Vagina (tissue), 2 donors: ENCODE results near the gene ANKRD29. TPM values are rescaled to one million over a fixed set of nuclear protein-coding genes. Genes with fewer than 3 reads are reported as not detected.

Experiments
- DNase-seq, 2 donors: peaks; one replicate each; pipeline ENCODE4 v3.0.0-alpha.2; 2017; ENCODE audit errors: extremely low spot score in 2 of 2
- H3K27ac ChIP-seq: fragments of 200-600 bp; sonication (generic); one replicate; pipeline ENCODE4 v1.5.1; 2019
- H3K27me3 ChIP-seq: fragments of 200-600 bp; sonication (generic); one replicate; pipeline ENCODE4 v1.5.1; 2019
- H3K36me3 ChIP-seq, 2 donors: fragments of 200-600 bp; sonication (generic); one replicate each; pipeline ENCODE4 v1.5.1; 2017 to 2019
- H3K4me1 ChIP-seq: fragments of 200-600 bp; sonication (generic); one replicate; pipeline ENCODE4 v1.5.1; 2019
- H3K4me3 ChIP-seq, 2 donors: fragments of 200-600 bp; sonication (generic); 1 replicate in 1 of 2; 2 replicates in 1 of 2; pipeline ENCODE4 v1.5.1; 2016 to 2019
- H3K9me3 ChIP-seq: fragments of 200-600 bp; sonication (generic); one replicate; pipeline ENCODE4 v1.5.1; 2019
- CTCF ChIP-seq, 3 experiments: fragments of 450-650 bp in 2 of 3; fragments of 200-600 bp in 1 of 3; sonication (generic) in 1 of 3; IDR thresholded peaks; one replicate each; pipeline ENCODE4 v1.5.1; 2017 to 2019; ENCODE audit warnings: antibody characterized with exemption in 3 of 3, mild to moderate bottlenecking in 2 of 3, moderate library complexity in 2 of 3
- POLR2A ChIP-seq, 2 donors: fragments of 450-650 bp; IDR thresholded peaks; one replicate each; pipeline ENCODE4 v1.6.1; 2017; ENCODE audit warnings: antibody characterized with exemption in 2 of 2, mild to moderate bottlenecking in 2 of 2, moderate library complexity in 2 of 2
- POLR2AphosphoS5 ChIP-seq, 2 donors: sonication (generic); formaldehyde crosslinking; IDR thresholded peaks; one replicate each; pipeline ENCODE4 v1.9.0; 2017; ENCODE audit warnings: antibody characterized with exemption in 2 of 2, mild to moderate bottlenecking in 2 of 2, low read depth in 1 of 2; ENCODE audit not compliant: insufficient read depth in 1 of 2
- intact Hi-C: fragments of 100-400 bp; cut with DNase I; formaldehyde crosslinking; loops from one replicate; pipeline ENCODE4 v1.15.1; 2023
- total RNA-seq: library from RNA; depleted of rRNA; stranded (reverse); fragments of >200 nt; gene quantifications from one replicate; pipeline ENCODE4 v1.2.3, GENCODE V29; 2016

Gene ANKRD29, protein sequence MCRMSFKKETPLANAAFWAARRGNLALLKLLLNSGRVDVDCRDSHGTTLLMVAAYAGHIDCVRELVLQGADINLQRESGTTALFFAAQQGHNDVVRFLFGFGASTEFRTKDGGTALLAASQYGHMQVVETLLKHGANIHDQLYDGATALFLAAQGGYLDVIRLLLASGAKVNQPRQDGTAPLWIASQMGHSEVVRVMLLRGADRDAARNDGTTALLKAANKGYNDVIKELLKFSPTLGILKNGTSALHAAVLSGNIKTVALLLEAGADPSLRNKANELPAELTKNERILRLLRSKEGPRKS
- total RNA-seq = 32.9 TPM

- no peak for TF ChIP-seq POLR2A (IDR thresholded peaks at IDR 0.05)
- no peak for TF ChIP-seq POLR2AphosphoS5 (IDR thresholded peaks at IDR 0.05; ENCODE audit: insufficient read depth in 1 of 2, low read depth in 1 of 2)
- TF ChIP-seq CTCF (IDR thresholded peaks at IDR 0.05) = no peak
- H3K4me1 ChIP-seq = peaks cover 25% of the 10 kb centered on the region
- intact Hi-C loops = no loop called here
- no peaks in the 10 kb centered on the region for H3K27me3 ChIP-seq
- no peak for DNase-seq
- no peaks in the 10 kb centered on the region for H3K9me3 ChIP-seq
- peak within 1 kb of the TSS; percentile 75 for H3K27ac ChIP-seq
- no peaks in the 10 kb centered on the region for H3K36me3 ChIP-seq
- H3K4me3 ChIP-seq = peak within 1 kb of the TSS; percentile 61 to 85
Measured at GRCh38 chr18:23662309-23663263, at the start of gene ANKRD29. TSS of gene ANKRD29 (minus strand) at chr18:23662911. CDS start at chr18:23662730, 181 bp downstream.

GRCh38 chr18:23712445-23712844, 49.7 kb upstream of the ANKRD29 start:
- intact Hi-C loops = no loop called here
- Histone ChIP-seq H3K4me3 (no peak overlapping the region), H3K9me3 (no peaks in the 10 kb centered on the region), H3K27ac (no peak overlapping the region), H3K36me3 (peaks cover 0 to 5% of the 10 kb centered on the region in 2 donors), H3K4me1 (peaks cover 13% of the 10 kb centered on the region), H3K27me3 (no peaks in the 10 kb centered on the region)
- DNase-seq = no peak
- TF ChIP-seq POLR2A (IDR thresholded peaks at IDR 0.05) (no peak), POLR2AphosphoS5 (IDR thresholded peaks at IDR 0.05; ENCODE audit: insufficient read depth in 1 of 2, low read depth in 1 of 2) (no peak), CTCF (IDR thresholded peaks at IDR 0.05) (no peak)

GRCh38 chr18:23711426-23711825, 48.7 kb upstream of the ANKRD29 start:
- TF ChIP-seq POLR2A (IDR thresholded peaks at IDR 0.05) = no peak
- no peak for TF ChIP-seq CTCF (IDR thresholded peaks at IDR 0.05)
- no peak for TF ChIP-seq POLR2AphosphoS5 (IDR thresholded peaks at IDR 0.05; ENCODE audit: insufficient read depth in 1 of 2, low read depth in 1 of 2)
- DNase-seq = no peak
- peaks cover 4% of the 10 kb centered on the region for H3K4me1 ChIP-seq
- H3K9me3 ChIP-seq = no peaks in the 10 kb centered on the region
- H3K27ac ChIP-seq = no peak overlapping the region
- peaks cover 0 to 5% of the 10 kb centered on the region in 2 donors for H3K36me3 ChIP-seq
- H3K27me3 ChIP-seq = no peaks in the 10 kb centered on the region
- intact Hi-C loops = no loop called here
- H3K4me3 ChIP-seq = no peak overlapping the region

GRCh38 chr18:23710946-23711345, 48.2 kb upstream of the ANKRD29 start:
- no peak overlapping the region for H3K27ac ChIP-seq
- no peaks in the 10 kb centered on the region for H3K27me3 ChIP-seq
- intact Hi-C loops = no loop called here
- no peak for TF ChIP-seq CTCF (IDR thresholded peaks at IDR 0.05)
- TF ChIP-seq POLR2A (IDR thresholded peaks at IDR 0.05) = no peak
- no peak for TF ChIP-seq POLR2AphosphoS5 (IDR thresholded peaks at IDR 0.05; ENCODE audit: insufficient read depth in 1 of 2, low read depth in 1 of 2)
- H3K4me3 ChIP-seq = no peak overlapping the region
- no peak for DNase-seq
- no peaks in the 10 kb centered on the region for H3K4me1 ChIP-seq
- peaks cover 0 to 5% of the 10 kb centered on the region in 2 donors for H3K36me3 ChIP-seq
- no peaks in the 10 kb centered on the region for H3K9me3 ChIP-seq
